SIG-M5 treated with dmso at 0.1 percent for 504 hours (cell line): ENCODE results near the gene NUDT1.

Source experiments
- DNase-seq: peaks from one replicate; lab custom pipeline; 2025; ENCODE audit not compliant: unreplicated experiment; lab: John Stamatoyannopoulos, UW

The NUDT1 gene

GRCh38 chr7:2204446-2204845 lies 37.6 kb upstream of the NUDT1 start:
- DNase-seq: no peak

GRCh38 chr7:2205036-2205780 lies 36.8 kb upstream of the NUDT1 start:
- no peak for DNase-seq

GRCh38 chr7:2208712-2209111 lies 33.3 kb upstream of the NUDT1 start:
- no peak for DNase-seq

- peak; percentile 33 for DNase-seq
Measured at GRCh38 chr7:2209146-2209960, 32.7 kb upstream of the NUDT1 start.

- no peak for DNase-seq
Measured at GRCh38 chr7:2209961-2210323, 32.1 kb upstream of the NUDT1 start.

- DNase-seq: no peak
Measured at GRCh38 chr7:2210551-2211258, 31.3 kb upstream of the NUDT1 start.

GRCh38 chr7:2211259-2211880 lies 30.7 kb upstream of the NUDT1 start:
- no peak for DNase-seq

- DNase-seq: no peak
Measured at GRCh38 chr7:2211926-2212325, 30.1 kb upstream of the NUDT1 start.

- no peak for DNase-seq
Measured at GRCh38 chr7:2212906-2213305, 29.1 kb upstream of the NUDT1 start.

GRCh38 chr7:2213551-2214215 lies 28.3 kb upstream of the NUDT1 start:
- no peak for DNase-seq

GRCh38 chr7:2214636-2215035 lies 27.4 kb upstream of the NUDT1 start:
- no peak for DNase-seq

- no peak for DNase-seq
Measured at GRCh38 chr7:2215851-2216250, 26.2 kb upstream of the NUDT1 start.

- no peak for DNase-seq
Measured at GRCh38 chr7:2217206-2217605, 24.8 kb upstream of the NUDT1 start.

- DNase-seq: no peak
Measured at GRCh38 chr7:2217716-2218443, 24.1 kb upstream of the NUDT1 start.

GRCh38 chr7:2218444-2218785 lies 23.6 kb upstream of the NUDT1 start:
- no peak for DNase-seq

- no peak for DNase-seq
Measured at GRCh38 chr7:2219136-2219535, 22.9 kb upstream of the NUDT1 start.

- no peak for DNase-seq
Measured at GRCh38 chr7:2219606-2220005, 22.4 kb upstream of the NUDT1 start.

GRCh38 chr7:2220030-2220429 lies 22.0 kb upstream of the NUDT1 start:
- no peak for DNase-seq

- no peak for DNase-seq
Measured at GRCh38 chr7:2220506-2220905, 21.5 kb upstream of the NUDT1 start.

GRCh38 chr7:2220954-2221353 lies 21.1 kb upstream of the NUDT1 start:
- no peak for DNase-seq
